HepG2 (cell line): ENCODE results near the gene TENT5D. TPM values are rescaled to one million over a fixed set of nuclear protein-coding genes. Genes with fewer than 3 reads are reported as not detected.

ENCODE experiments used
- ATAC-seq: fragments of 200-7000 bp; cut with Tn5 transposase; 3 replicates; pipeline ENCODE4 v1.9.1; 2020; ENCODE audit warnings: mild to moderate bottlenecking, moderate library complexity
- BruUV-seq: library from RNA; stranded (reverse); fragments of 400-500 nt; replicated peaks from 2 replicates; lab custom pipeline; 2021; lab: Mats Ljungman, UMichigan
- CTCF ChIA-PET: fragments of 300-600 bp; formaldehyde crosslinking; extraction: SDS; loops from one replicate; lab custom pipeline; 2021; ENCODE audit warnings: low total read pairs, inconsistent platforms, low intra/inter-chr PET ratio; lab: Yijun Ruan, JAX
- POLR2A ChIA-PET: fragments of 350-600 bp; sonication (Branson Sonifier 250); formaldehyde crosslinking; loops from one replicate; lab custom pipeline; 2020; ENCODE audit warnings: antibody characterized with exemption, inconsistent platforms; lab: Yijun Ruan, JAX
- DNase-seq: peaks from one replicate; pipeline ENCODE4 v3.0.0-alpha.2; 2015; ENCODE audit warnings: low spot score
- FAIRE-seq: peaks from 3 replicates; lab custom pipeline; 2011; peaks lifted over from hg19 to GRCh38; lab: Jason Lieb, UNC
- H2AFZ ChIP-seq: one replicate; pipeline ENCODE4 v1.6.1; 2011; ENCODE audit warnings: low read length, inconsistent platforms
- H3K27ac ChIP-seq: fragments of 300-600 bp; 3 replicates; pipeline ENCODE4 v1.8.0; 2011; ENCODE audit warnings: mixed run types, mild to moderate bottlenecking, mixed read lengths, low read length, inconsistent platforms; ENCODE audit not compliant: insufficient read depth; ENCODE audit errors: extremely low read length
- H3K27me3 ChIP-seq, 2 experiments: fragments of 200-600 bp in 1 of 2; 2 replicates in 1 of 2; 3 replicates in 1 of 2; pipeline versions ENCODE4 v1.6.0 to v1.8.0; 2011; ENCODE audit warnings: low read length in 2 of 2, mild to moderate bottlenecking in 2 of 2, moderate library complexity in 2 of 2, inconsistent platforms in 1 of 2; ENCODE audit not compliant: insufficient read depth in 2 of 2, control insufficient read depth in 1 of 2
- H3K36me3 ChIP-seq, 2 experiments: fragments of 200-600 bp in 1 of 2; replicated peaks in 1 of 2; 2 replicates in 1 of 2; 3 replicates in 1 of 2; pipeline versions ENCODE4 v1.5.1 to v1.8.0; 2011; ENCODE audit warnings: low read length in 2 of 2, inconsistent platforms in 1 of 2; ENCODE audit not compliant: insufficient read depth in 2 of 2, control insufficient read depth in 1 of 2
- H3K4me1 ChIP-seq: 2 replicates; pipeline ENCODE4 v1.5.1; 2012; ENCODE audit warnings: low read length, inconsistent platforms; ENCODE audit not compliant: insufficient read depth
- H3K4me2 ChIP-seq: 2 replicates; pipeline ENCODE4 v1.6.0; 2011; ENCODE audit warnings: low read depth, low read length, inconsistent platforms
- H3K4me3 ChIP-seq, 3 experiments: fragments of 200-600 bp in 1 of 3; sonication (generic), shearing (Covaris generic) in 1 of 3; replicated peaks in 1 of 3; 2 replicates each; pipeline ENCODE4 v1.5.1; 2011 to 2016; ENCODE audit warnings: low read length in 3 of 3, inconsistent platforms in 2 of 3, low read depth in 2 of 3, mild to moderate bottlenecking in 2 of 3, control low read depth in 1 of 3, mixed read lengths in 1 of 3; ENCODE audit not compliant: insufficient read depth in 1 of 3
- H3K79me2 ChIP-seq: one replicate; pipeline ENCODE4 v1.6.1; 2011; ENCODE audit warnings: low read length, inconsistent platforms; ENCODE audit not compliant: insufficient read depth
- H3K9ac ChIP-seq: 2 replicates; pipeline ENCODE4 v1.6.0; 2011; ENCODE audit warnings: mild to moderate bottlenecking, low read depth, low read length, inconsistent platforms; ENCODE audit not compliant: insufficient read depth
- H3K9me3 ChIP-seq: 2 replicates; pipeline ENCODE4 v1.5.1; 2012; ENCODE audit warnings: mild to moderate bottlenecking, low read length
- H4K20me1 ChIP-seq: 2 replicates; pipeline ENCODE4 v1.6.0; 2011; ENCODE audit warnings: inconsistent platforms, mild to moderate bottlenecking, low read length, moderate library complexity; ENCODE audit not compliant: insufficient read depth
- ADNP ChIP-seq: sonication (generic); formaldehyde crosslinking; IDR thresholded peaks from 2 replicates; pipeline ENCODE4 v1.4.0; 2020; ENCODE audit warnings: missing genetic modification reagents
- FOXM1 ChIP-seq: sonication (generic); formaldehyde crosslinking; IDR thresholded peaks from 2 replicates; pipeline ENCODE4 v1.5.0; 2020; ENCODE audit warnings: missing genetic modification reagents
- HNF4G ChIP-seq, 2 experiments: sonication (generic) in 1 of 2; formaldehyde crosslinking in 1 of 2; IDR thresholded peaks; 2 replicates each; pipeline versions ENCODE4 v1.4.0 to v1.6.1; 2011 to 2020; ENCODE audit warnings: borderline replicate concordance in 2 of 2, low read depth in 2 of 2, mild to moderate bottlenecking in 2 of 2, low read length in 1 of 2, missing genetic modification reagents in 1 of 2, moderate library complexity in 1 of 2
- POGZ ChIP-seq: sonication (generic); formaldehyde crosslinking; IDR thresholded peaks from 2 replicates; pipeline ENCODE4 v1.4.0; 2020; ENCODE audit warnings: mild to moderate bottlenecking, missing genetic modification reagents
- WGBS: methylation state at CpG from one replicate; pipeline ENCODE4 v1.1.6; 2017; ENCODE audit warnings: low lambda C conversion rate; 5-methylcytosine and 5-hydroxymethylcytosine counted together
- in situ Hi-C: cut with HindIII; loops from 2 replicates; pipeline ENCODE4 v1.10.0; 2017; ENCODE audit warnings: low pct_unique_long_range_greater_than_20kb; ENCODE audit not compliant: extremely low pct_ligation_motif_present
- intact Hi-C: fragments of 100-400 bp; cut with micrococcal nuclease; formaldehyde crosslinking; loops from one replicate; pipeline ENCODE4 v1.10.0; 2022; ENCODE audit not compliant: unreplicated experiment
- polyA plus RNA-seq, 8 experiments: library from polyadenylated mRNA; depleted of rRNA in 3 of 8; stranded (reverse) in 7 of 8; unstranded in 1 of 8; fragments of >200 nt; fragmentation: Illumina TruSeq in 4 of 8; extraction: Trizol in 4 of 8; gene quantifications; 2 replicates each; pipeline versions ENCODE4 v1.2.1 to v1.2.3, GENCODE V29; 2011 to 2016; ENCODE audit warnings: low read depth in 4 of 8, missing spikeins in 1 of 8, mixed read lengths in 1 of 8; ENCODE audit not compliant: insufficient read depth in 1 of 8
- total RNA-seq, 5 experiments: library from RNA; depleted of rRNA; stranded (reverse); fragments of >200 nt; fragmentation: Illumina TruSeq; extraction: Trizol; gene quantifications; 2 replicates each; pipeline ENCODE4 v1.2.3, GENCODE V29; 2016; ENCODE audit warnings: low read depth in 1 of 5
- TF ChIP-seq, protein P1 (sequence below): sonication (generic); formaldehyde crosslinking; IDR thresholded peaks from 2 replicates; pipeline ENCODE4 v1.4.0; 2020; ENCODE audit warnings: missing genetic modification reagents
- TF ChIP-seq, protein P2 (sequence below): sonication (generic); formaldehyde crosslinking; IDR thresholded peaks from 2 replicates; pipeline ENCODE4 v1.9.0; 2021; ENCODE audit warnings: missing genetic modification reagents, mild to moderate bottlenecking, borderline replicate concordance
- TF ChIP-seq, protein P3 (sequence below): sonication (generic); formaldehyde crosslinking; IDR thresholded peaks from 2 replicates; pipeline ENCODE4 v1.8.1; 2023; ENCODE audit warnings: mild to moderate bottlenecking, missing genetic modification reagents
- TF ChIP-seq, protein P4 (sequence below): sonication (generic); formaldehyde crosslinking; IDR thresholded peaks from 2 replicates; pipeline ENCODE4 v1.5.1; 2020; ENCODE audit warnings: mild to moderate bottlenecking, missing genetic modification reagents, borderline replicate concordance
- TF ChIP-seq, protein P5 (sequence below): fragments of 450-650 bp; IDR thresholded peaks from 2 replicates; pipeline ENCODE4 v1.6.1; 2017
- TF ChIP-seq, protein P6 (sequence below): IDR thresholded peaks from 2 replicates; pipeline ENCODE4 v1.6.1; 2016; ENCODE audit warnings: mild to moderate bottlenecking, missing biosample characterization, missing genetic modification reagents

The TENT5D gene
- total and polyA plus RNA-seq, 2 of the 13 experiments (the other 11 are each of a cell fraction or from before 2014, with no cell fraction given), result not detected

DNA sequence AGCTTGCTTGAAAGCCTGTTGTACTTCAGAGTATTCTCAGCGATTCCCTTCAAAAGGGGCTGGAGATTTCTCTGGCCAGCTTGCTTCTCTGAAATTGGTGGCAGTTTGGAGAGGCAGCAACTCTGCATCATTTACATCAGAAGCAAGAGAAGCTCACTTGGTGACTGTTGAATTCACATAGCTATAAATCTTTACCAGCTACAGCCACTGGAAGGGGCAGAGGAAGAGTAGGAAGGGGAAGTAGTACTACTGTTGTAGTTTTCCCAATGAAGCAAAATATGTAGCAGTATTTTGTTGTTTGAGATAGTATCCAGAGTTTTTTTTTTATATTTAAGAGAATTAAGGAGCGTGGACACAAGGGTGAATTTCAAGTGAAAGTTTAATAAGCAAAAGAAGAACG is 2.8 kb downstream of the TENT5D start (continued):
- TF ChIP-seq ADNP (CRISPR knock-in tag) (no peak), FOXM1 (CRISPR knock-in tag) (no peak)
- TF ChIP-seq, protein P1, sequence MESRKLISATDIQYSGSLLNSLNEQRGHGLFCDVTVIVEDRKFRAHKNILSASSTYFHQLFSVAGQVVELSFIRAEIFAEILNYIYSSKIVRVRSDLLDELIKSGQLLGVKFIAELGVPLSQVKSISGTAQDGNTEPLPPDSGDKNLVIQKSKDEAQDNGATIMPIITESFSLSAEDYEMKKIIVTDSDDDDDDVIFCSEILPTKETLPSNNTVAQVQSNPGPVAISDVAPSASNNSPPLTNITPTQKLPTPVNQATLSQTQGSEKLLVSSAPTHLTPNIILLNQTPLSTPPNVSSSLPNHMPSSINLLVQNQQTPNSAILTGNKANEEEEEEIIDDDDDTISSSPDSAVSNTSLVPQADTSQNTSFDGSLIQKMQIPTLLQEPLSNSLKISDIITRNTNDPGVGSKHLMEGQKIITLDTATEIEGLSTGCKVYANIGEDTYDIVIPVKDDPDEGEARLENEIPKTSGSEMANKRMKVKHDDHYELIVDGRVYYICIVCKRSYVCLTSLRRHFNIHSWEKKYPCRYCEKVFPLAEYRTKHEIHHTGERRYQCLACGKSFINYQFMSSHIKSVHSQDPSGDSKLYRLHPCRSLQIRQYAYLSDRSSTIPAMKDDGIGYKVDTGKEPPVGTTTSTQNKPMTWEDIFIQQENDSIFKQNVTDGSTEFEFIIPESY (CRISPR knock-in tag), result no peak

DNA sequence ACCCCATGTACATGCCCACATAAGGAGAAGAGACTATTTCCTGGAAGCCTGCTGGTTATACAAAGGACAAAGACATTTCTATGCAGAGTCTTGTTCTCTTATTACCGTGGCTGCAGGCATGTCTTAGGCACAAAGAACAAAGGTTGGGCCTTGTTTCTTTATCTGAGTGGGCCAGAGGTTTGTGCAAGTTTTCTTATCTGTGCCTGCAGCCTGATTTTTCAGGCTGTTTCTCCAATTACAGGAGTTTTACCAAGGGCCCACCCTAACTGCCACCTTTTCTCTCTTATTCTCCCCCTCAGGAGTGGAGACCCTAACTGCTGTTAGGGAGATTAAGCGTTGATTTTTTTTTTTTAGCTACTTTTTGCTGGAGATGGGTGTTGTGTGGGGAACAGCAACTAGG is 3.5 kb downstream of the TENT5D start:
- POLR2A ChIA-PET, result no interaction called here
- Histone ChIP-seq H2AFZ (no peak overlapping the region), H3K4me1 (no peaks in the 10 kb centered on the region), H3K9ac (no peak overlapping the region), H3K4me3 (no peak overlapping the region), H3K4me2 (no peak overlapping the region), H3K27ac (no peak overlapping the region), H4K20me1 (no peaks in the 10 kb centered on the region), H3K27me3 (no peaks in the 10 kb centered on the region), H3K36me3 (no peaks in the 10 kb centered on the region), H3K79me2 (no peaks in the 10 kb centered on the region), H3K9me3 (no peaks in the 10 kb centered on the region)
- ATAC-seq (no peak), DNase-seq (no peak), FAIRE-seq (no peak)
- CTCF ChIA-PET, result no interaction called here
- BruUV-seq, result no TSS peak
- intact Hi-C loops (no loop called here), in situ Hi-C loops (no loop called here)
- WGBS, result 3% methylated on average over 2 of the region's 2 CpGs
- TF ChIP-seq, protein P2, sequence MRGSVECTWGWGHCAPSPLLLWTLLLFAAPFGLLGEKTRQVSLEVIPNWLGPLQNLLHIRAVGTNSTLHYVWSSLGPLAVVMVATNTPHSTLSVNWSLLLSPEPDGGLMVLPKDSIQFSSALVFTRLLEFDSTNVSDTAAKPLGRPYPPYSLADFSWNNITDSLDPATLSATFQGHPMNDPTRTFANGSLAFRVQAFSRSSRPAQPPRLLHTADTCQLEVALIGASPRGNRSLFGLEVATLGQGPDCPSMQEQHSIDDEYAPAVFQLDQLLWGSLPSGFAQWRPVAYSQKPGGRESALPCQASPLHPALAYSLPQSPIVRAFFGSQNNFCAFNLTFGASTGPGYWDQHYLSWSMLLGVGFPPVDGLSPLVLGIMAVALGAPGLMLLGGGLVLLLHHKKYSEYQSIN (CRISPR knock-in tag), result no peak
- TF ChIP-seq, protein P3, sequence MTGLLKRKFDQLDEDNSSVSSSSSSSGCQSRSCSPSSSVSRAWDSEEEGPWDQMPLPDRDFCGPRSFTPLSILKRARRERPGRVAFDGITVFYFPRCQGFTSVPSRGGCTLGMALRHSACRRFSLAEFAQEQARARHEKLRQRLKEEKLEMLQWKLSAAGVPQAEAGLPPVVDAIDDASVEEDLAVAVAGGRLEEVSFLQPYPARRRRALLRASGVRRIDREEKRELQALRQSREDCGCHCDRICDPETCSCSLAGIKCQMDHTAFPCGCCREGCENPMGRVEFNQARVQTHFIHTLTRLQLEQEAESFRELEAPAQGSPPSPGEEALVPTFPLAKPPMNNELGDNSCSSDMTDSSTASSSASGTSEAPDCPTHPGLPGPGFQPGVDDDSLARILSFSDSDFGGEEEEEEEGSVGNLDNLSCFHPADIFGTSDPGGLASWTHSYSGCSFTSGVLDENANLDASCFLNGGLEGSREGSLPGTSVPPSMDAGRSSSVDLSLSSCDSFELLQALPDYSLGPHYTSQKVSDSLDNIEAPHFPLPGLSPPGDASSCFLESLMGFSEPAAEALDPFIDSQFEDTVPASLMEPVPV (CRISPR knock-in tag), result no peak
- TF ChIP-seq HNF4G (IDR thresholded peaks at IDR 0.05; ENCODE audit: borderline replicate concordance, low read depth, low read length), result no peak
- TF ChIP-seq HNF4G (CRISPR knock-in tag; IDR thresholded peaks at IDR 0.05; ENCODE audit: borderline replicate concordance, low read depth), result no peak
- TF ChIP-seq, protein P4, sequence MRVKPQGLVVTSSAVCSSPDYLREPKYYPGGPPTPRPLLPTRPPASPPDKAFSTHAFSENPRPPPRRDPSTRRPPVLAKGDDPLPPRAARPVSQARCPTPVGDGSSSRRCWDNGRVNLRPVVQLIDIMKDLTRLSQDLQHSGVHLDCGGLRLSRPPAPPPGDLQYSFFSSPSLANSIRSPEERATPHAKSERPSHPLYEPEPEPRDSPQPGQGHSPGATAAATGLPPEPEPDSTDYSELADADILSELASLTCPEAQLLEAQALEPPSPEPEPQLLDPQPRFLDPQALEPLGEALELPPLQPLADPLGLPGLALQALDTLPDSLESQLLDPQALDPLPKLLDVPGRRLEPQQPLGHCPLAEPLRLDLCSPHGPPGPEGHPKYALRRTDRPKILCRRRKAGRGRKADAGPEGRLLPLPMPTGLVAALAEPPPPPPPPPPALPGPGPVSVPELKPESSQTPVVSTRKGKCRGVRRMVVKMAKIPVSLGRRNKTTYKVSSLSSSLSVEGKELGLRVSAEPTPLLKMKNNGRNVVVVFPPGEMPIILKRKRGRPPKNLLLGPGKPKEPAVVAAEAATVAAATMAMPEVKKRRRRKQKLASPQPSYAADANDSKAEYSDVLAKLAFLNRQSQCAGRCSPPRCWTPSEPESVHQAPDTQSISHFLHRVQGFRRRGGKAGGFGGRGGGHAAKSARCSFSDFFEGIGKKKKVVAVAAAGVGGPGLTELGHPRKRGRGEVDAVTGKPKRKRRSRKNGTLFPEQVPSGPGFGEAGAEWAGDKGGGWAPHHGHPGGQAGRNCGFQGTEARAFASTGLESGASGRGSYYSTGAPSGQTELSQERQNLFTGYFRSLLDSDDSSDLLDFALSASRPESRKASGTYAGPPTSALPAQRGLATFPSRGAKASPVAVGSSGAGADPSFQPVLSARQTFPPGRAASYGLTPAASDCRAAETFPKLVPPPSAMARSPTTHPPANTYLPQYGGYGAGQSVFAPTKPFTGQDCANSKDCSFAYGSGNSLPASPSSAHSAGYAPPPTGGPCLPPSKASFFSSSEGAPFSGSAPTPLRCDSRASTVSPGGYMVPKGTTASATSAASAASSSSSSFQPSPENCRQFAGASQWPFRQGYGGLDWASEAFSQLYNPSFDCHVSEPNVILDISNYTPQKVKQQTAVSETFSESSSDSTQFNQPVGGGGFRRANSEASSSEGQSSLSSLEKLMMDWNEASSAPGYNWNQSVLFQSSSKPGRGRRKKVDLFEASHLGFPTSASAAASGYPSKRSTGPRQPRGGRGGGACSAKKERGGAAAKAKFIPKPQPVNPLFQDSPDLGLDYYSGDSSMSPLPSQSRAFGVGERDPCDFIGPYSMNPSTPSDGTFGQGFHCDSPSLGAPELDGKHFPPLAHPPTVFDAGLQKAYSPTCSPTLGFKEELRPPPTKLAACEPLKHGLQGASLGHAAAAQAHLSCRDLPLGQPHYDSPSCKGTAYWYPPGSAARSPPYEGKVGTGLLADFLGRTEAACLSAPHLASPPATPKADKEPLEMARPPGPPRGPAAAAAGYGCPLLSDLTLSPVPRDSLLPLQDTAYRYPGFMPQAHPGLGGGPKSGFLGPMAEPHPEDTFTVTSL (CRISPR knock-in tag), result no peak
- TF ChIP-seq, protein P5, sequence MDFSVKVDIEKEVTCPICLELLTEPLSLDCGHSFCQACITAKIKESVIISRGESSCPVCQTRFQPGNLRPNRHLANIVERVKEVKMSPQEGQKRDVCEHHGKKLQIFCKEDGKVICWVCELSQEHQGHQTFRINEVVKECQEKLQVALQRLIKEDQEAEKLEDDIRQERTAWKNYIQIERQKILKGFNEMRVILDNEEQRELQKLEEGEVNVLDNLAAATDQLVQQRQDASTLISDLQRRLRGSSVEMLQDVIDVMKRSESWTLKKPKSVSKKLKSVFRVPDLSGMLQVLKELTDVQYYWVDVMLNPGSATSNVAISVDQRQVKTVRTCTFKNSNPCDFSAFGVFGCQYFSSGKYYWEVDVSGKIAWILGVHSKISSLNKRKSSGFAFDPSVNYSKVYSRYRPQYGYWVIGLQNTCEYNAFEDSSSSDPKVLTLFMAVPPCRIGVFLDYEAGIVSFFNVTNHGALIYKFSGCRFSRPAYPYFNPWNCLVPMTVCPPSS, result no peak
- TF ChIP-seq, protein P6, sequence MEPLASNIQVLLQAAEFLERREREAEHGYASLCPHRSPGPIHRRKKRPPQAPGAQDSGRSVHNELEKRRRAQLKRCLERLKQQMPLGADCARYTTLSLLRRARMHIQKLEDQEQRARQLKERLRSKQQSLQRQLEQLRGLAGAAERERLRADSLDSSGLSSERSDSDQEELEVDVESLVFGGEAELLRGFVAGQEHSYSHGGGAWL, result no peak
- TF ChIP-seq POGZ (CRISPR knock-in tag), result no peak
